Osteocyte (in vitro differentiated cells): ENCODE measurements around the gene CXCL17. TPM values are rescaled to one million over a fixed set of nuclear protein-coding genes. Genes with fewer than 3 reads are reported as not detected.

Experiments
- DNase-seq: peaks from one replicate; pipeline ENCODE4 v3.0.0; 2021; ENCODE audit warnings: mixed read lengths; ENCODE audit not compliant: unreplicated experiment; ENCODE audit errors: extremely low spot score
- H3K27ac Mint-ChIP-seq: one replicate; pipeline ENCODE4 v1.8.0; 2021; ENCODE audit warnings: mild to moderate bottlenecking, mixed read lengths; ENCODE audit not compliant: unreplicated experiment
- H3K27me3 Mint-ChIP-seq: one replicate; pipeline ENCODE4 v1.8.0; 2021; ENCODE audit warnings: mixed read lengths; ENCODE audit not compliant: unreplicated experiment
- H3K36me3 Mint-ChIP-seq: one replicate; pipeline ENCODE4 v1.8.0; 2021; ENCODE audit warnings: mixed read lengths; ENCODE audit not compliant: unreplicated experiment
- H3K4me1 Mint-ChIP-seq: one replicate; pipeline ENCODE4 v1.8.0; 2021; ENCODE audit warnings: mixed read lengths; ENCODE audit not compliant: unreplicated experiment
- H3K4me3 Mint-ChIP-seq: one replicate; pipeline ENCODE4 v1.8.0; 2021; ENCODE audit warnings: mild to moderate bottlenecking, moderate library complexity, mixed read lengths; ENCODE audit not compliant: unreplicated experiment
- H3K9me3 Mint-ChIP-seq: one replicate; pipeline ENCODE4 v1.8.0; 2021; ENCODE audit warnings: mixed read lengths; ENCODE audit not compliant: unreplicated experiment
- CTCF ChIP-seq: fragments of 200-600 bp; sonication (generic); IDR thresholded peaks from 2 replicates; pipeline ENCODE4 v1.5.0; 2021; ENCODE audit warnings: antibody characterized with exemption, mild to moderate bottlenecking, moderate library complexity
- total RNA-seq: library from RNA; stranded (reverse); gene quantifications from 2 replicates; pipeline ENCODE4 v1.2.1, GENCODE V29; 2021

The CXCL17 gene
- total RNA-seq, 1 donor from 2014 or later, result not detected

- no peak overlapping the region for H3K4me3 Mint-ChIP-seq
- no peaks in the 10 kb centered on the region for H3K27me3 Mint-ChIP-seq
- no peaks in the 10 kb centered on the region for H3K9me3 Mint-ChIP-seq
- H3K36me3 Mint-ChIP-seq, result no peaks in the 10 kb centered on the region
- peaks cover 5% of the 10 kb centered on the region for H3K4me1 Mint-ChIP-seq
- TF ChIP-seq CTCF, result no peak
- DNase-seq, result no peak
- peak overlapping the region; percentile 10 for H3K27ac Mint-ChIP-seq
Observed at GRCh38 chr19:42480335-42481095, 37.8 kb upstream of the CXCL17 start.

GRCh38 chr19:42479736-42480135 is 37.0 kb upstream of the CXCL17 start:
- Mint-ChIP-seq H3K27ac (no peak overlapping the region), H3K36me3 (no peaks in the 10 kb centered on the region), H3K4me3 (no peak overlapping the region), H3K27me3 (peaks cover 2% of the 10 kb centered on the region), H3K9me3 (no peaks in the 10 kb centered on the region), H3K4me1 (peaks cover 5% of the 10 kb centered on the region)
- no peak for TF ChIP-seq CTCF
- DNase-seq, result no peak

GRCh38 chr19:42478765-42479311 is 36.1 kb upstream of the CXCL17 start:
- no peaks in the 10 kb centered on the region for H3K36me3 Mint-ChIP-seq
- H3K27ac Mint-ChIP-seq, result no peak overlapping the region
- H3K4me3 Mint-ChIP-seq, result no peak overlapping the region
- DNase-seq, result no peak
- H3K4me1 Mint-ChIP-seq, result peaks cover 5% of the 10 kb centered on the region
- no peaks in the 10 kb centered on the region for H3K9me3 Mint-ChIP-seq
- peaks cover 5% of the 10 kb centered on the region for H3K27me3 Mint-ChIP-seq
- TF ChIP-seq CTCF, result no peak

- Mint-ChIP-seq H3K4me3 (no peak overlapping the region), H3K36me3 (no peaks in the 10 kb centered on the region), H3K9me3 (no peaks in the 10 kb centered on the region), H3K27ac (no peak overlapping the region), H3K4me1 (peaks cover 5% of the 10 kb centered on the region), H3K27me3 (peaks cover 5% of the 10 kb centered on the region)
- no peak for DNase-seq
- no peak for TF ChIP-seq CTCF
Observed at GRCh38 chr19:42477933-42478332, 35.2 kb upstream of the CXCL17 start.

GRCh38 chr19:42477117-42477516 is 34.4 kb upstream of the CXCL17 start:
- TF ChIP-seq CTCF, result no peak
- Mint-ChIP-seq H3K27ac (no peak overlapping the region), H3K4me3 (no peak overlapping the region), H3K27me3 (peaks cover 5% of the 10 kb centered on the region), H3K9me3 (no peaks in the 10 kb centered on the region), H3K4me1 (peaks cover 5% of the 10 kb centered on the region), H3K36me3 (no peaks in the 10 kb centered on the region)
- DNase-seq, result no peak
